Activated CD4-positive, alpha-beta T cell treated with anti-CD3 and anti-CD28 coated beads, Interleukin-2, amount 50 U/mL, for 1 hour (primary cell): ENCODE results near the gene MCOLN1.
"Not testable (repeated sequence)": the region's sequence is repeated elsewhere in the genome, so short reads cannot be mapped to it uniquely, and the experiment has no call there.

Source experiments
- DNase-seq: peaks from one replicate; pipeline ENCODE4 v3.0.0-alpha.2; 2020

The MCOLN1 gene

DNA sequence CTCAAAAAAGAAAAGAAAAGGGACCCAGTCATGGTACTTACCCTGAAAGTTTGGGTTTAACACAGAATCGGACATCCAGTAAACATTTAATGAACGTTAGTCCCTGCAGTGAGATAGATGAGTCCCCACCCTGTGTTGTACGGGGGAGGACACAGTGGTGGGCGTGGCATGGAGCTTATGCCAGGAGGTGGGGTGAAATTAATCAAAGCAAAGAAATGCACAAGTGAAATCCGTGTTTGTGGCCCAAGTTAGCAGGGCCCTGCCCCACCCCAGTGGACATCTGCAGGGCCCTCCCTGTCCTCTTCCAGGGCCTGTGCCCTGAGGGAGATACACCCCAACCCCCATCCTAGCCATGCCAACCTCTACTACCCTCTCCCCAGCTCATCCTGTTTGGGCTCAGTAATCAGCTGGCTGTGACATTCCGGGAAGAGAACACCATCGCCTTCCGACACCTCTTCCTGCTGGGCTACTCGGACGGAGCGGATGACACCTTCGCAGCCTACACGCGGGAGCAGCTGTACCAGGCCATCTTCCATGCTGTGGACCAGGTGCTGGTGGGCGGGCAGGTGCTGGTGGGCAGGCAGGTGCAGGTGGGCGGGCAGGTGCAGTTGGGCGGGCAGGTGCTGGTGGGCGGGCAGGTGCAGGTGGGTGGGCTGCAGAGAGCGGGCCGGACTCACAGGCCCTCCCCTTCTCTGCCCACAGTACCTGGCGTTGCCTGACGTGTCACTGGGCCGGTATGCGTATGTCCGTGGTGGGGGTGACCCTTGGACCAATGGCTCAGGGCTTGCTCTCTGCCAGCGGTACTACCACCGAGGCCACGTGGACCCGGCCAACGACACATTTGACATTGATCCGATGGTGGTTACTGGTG lies 3.9 kb downstream of the MCOLN1 start:
- no peak for DNase-seq

DNA sequence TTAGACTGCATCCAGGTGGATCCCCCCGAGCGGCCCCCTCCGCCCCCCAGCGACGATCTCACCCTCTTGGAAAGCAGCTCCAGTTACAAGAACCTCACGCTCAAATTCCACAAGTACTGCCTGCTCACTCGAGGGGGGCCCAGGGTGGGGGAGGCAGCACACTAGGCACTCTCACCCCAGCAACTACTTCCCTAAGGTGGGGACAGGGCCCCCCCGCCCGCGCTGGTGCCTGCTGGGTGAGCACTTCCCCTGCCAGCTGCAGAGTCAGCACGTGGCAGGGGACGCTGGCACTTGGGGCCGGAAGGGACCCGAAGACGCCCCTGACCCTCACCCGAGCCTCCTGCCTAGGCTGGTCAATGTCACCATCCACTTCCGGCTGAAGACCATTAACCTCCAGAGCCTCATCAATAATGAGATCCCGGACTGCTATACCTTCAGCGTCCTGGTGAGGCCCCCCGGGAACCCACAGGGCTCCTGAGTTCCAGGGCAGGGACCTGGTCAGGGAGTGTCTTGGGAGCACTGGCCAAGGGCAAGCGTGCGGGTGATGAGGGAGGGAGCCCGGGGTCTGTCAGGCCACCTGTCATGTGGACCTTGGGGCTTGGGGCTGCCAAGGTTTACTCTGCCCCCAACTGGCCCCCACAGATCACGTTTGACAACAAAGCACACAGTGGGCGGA lies 5.2 kb downstream of the MCOLN1 start:
- no peak for DNase-seq

DNA sequence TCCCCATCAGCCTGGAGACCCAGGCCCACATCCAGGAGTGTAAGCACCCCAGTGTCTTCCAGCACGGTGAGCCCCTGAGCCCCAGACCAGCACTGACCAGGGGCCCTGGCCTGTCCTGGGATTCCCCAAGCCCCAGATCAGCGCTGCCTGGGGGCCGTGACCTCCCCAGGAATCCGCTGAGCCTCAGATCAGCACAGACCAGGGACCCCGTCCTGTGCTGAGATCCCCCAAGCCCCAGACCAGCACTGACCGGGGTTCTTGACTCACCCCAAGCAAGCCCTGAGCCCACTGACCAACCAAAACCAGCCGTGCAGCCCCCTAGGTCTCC lies 5.7 kb downstream of the MCOLN1 start:
- no peak for DNase-seq

GRCh38 chr19:7528522-7529245 lies 6.3 kb downstream of the MCOLN1 start:
- DNase-seq: no peak

GRCh38 chr19:7529246-7529600 lies 6.8 kb downstream of the MCOLN1 start:
- no peak for DNase-seq

- no peak for DNase-seq
Measured at GRCh38 chr19:7529610-7530490, 7.4 kb downstream of the MCOLN1 start.

DNA sequence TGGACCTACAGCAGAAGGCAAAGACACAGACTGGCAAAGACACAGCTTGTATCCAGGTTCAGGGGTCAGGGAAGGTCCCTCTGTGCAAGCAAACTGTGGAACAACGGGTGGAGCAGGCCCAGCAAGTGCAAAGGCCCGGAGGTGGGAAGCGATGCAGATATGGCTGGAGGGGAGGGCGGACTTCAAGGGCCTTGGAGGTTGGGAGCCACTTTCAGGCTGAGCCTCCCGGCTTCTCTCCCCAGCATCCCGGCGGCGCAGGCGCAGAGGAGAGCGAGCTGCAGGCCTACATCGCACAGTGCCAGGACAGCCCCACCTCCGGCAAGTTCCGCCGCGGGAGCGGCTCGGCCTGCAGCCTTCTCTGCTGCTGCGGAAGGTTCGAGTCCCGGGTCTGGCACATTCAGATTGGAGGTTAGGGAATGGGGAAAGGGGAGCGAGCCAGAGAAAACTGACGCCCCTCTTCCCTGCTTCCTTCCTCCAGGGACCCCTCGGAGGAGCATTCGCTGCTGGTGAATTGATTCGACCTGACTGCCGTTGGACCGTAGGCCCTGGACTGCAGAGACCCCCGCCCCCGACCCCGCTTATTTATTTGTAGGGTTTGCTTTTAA lies 11.0 kb downstream of the MCOLN1 start:
- no peak for DNase-seq

- DNase-seq: peak; percentile 81
Measured at GRCh38 chr19:7533925-7534480, 11.6 kb downstream of the MCOLN1 start.

GRCh38 chr19:7534531-7535046 lies 12.2 kb downstream of the MCOLN1 start:
- peak; percentile 24 for DNase-seq

- DNase-seq: peak; percentile 92
Measured at GRCh38 chr19:7535047-7535997, 12.9 kb downstream of the MCOLN1 start, which contains the start of gene PNPLA6. PNPLA6 (plus strand) TSS chr19:7535717; CDS start chr19:7535789, 72 bp downstream.

- DNase-seq: no peak
Measured at GRCh38 chr19:7535998-7536695, 13.7 kb downstream of the MCOLN1 start.

- not testable (repeated sequence) for DNase-seq
Measured at GRCh38 chr19:7538990-7539389, 16.6 kb downstream of the MCOLN1 start.

GRCh38 chr19:7539827-7540425 lies 17.5 kb downstream of the MCOLN1 start:
- no peak for DNase-seq

DNA sequence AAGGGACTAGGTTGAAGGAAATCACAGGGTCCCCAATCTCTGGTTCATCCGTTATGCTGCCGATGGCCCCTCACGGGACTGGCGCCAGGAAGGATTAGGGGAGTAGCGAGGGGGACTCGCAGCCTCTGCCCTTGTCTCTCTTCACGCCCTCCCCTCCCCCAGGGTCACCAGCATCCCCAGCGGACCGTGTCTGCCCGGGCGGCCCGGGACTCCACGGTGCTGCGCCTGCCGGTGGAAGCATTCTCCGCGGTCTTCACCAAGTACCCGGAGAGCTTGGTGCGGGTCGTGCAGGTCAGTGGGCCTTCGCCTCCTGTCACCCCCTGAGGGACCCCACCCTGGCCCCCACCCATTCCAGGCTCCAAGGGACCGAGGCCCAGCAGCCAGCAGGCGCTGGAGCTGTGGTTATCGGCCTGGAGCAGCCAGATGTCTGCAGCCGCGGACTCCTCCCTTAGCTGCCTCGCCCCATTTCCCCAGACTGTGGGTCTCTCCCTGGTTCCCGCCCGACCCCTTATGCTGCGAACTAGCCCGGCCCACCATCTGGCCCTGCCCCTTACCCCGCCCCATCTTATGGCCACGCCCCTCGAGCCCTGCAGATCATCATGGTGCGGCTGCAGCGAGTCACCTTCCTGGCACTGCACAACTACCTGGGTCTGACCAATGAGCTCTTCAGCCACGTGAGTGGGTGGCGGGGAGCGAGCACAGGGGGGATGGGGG lies 18.5 kb downstream of the MCOLN1 start:
- DNase-seq: no peak

DNA sequence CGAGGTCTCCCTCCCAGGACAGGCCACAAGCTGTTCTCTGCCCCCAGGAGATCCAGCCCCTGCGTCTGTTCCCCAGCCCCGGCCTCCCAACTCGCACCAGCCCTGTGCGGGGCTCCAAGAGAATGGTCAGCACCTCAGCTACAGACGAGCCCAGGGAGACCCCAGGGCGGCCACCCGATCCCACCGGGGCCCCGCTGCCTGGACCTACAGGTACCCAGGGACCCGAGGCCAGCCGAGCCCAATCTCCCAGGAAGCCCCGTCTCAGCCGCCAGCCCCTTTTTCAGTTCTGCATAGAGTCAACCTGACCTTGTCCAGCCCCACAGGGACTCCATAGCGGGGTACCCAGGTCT lies 19.0 kb downstream of the MCOLN1 start:
- DNase-seq: no peak

DNA sequence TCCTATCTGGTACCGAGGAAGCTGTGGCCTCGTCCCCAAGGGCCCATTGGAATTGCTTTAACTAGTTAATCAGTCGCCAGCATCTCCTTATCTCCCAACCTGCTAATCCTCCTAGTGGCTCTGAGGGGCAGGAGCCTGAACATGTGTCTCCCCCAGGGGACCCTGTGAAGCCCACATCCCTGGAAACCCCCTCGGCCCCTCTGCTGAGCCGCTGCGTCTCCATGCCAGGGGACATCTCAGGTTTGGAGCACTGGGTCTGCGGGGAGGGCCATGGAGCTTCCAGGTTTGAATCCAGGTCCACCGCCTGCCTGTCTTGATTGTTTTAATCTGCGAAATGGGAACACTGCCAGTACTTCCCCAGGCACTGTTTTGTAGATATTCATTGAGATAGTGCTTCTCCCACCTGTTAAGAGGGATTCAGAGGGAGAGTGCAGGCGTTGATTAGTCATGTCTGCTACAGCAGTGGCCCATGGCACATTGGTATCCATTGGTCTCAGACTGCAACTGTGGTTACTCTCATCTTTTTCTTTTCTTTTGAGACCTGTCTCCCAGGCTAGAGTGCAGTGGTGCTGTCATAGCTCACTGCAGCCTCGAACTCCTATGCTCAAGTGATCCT lies 19.5 kb downstream of the MCOLN1 start:
- no peak for DNase-seq

DNA sequence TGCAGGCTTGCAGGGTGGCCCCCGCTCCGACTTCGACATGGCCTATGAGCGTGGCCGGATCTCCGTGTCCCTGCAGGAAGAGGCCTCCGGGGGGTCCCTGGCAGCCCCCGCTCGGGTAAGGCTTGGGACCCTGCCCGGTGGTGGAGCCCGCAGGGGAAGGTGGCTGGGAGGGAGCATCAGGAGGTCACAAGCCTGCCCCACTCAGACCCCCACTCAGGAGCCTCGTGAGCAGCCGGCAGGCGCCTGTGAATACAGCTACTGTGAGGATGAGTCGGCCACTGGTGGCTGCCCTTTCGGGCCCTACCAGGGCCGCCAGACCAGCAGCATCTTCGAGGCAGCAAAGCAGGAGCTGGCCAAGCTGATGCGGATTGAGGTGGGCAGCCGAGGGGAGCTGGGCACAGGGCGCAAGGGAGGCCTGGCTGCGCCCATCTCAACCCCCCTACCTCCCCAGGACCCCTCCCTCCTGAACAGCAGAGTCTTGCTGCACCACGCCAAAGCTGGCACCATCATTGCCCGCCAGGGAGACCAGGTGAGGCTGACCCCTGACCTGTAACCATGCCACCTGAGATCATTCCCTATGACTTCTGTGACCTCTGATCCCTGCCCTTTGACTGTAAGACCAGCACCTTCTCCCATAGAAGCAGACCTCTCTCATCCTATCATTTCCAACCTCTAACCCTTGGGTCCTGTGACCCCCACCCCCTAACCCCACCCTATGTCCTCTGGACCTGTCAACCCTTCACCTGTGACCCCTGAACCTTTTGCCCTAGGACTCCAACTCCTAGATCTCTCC lies 20.3 kb downstream of the MCOLN1 start:
- DNase-seq: no peak

GRCh38 chr19:7544626-7545025 lies 22.2 kb downstream of the MCOLN1 start:
- no peak for DNase-seq
